Measurements from ENCODE around the gene UGT1A10.

Gene UGT1A10

GRCh38 chr2:233700028-233700635 lies 63.9 kb downstream of the UGT1A10 start:
- TF ChIP-seq, protein P1, sequence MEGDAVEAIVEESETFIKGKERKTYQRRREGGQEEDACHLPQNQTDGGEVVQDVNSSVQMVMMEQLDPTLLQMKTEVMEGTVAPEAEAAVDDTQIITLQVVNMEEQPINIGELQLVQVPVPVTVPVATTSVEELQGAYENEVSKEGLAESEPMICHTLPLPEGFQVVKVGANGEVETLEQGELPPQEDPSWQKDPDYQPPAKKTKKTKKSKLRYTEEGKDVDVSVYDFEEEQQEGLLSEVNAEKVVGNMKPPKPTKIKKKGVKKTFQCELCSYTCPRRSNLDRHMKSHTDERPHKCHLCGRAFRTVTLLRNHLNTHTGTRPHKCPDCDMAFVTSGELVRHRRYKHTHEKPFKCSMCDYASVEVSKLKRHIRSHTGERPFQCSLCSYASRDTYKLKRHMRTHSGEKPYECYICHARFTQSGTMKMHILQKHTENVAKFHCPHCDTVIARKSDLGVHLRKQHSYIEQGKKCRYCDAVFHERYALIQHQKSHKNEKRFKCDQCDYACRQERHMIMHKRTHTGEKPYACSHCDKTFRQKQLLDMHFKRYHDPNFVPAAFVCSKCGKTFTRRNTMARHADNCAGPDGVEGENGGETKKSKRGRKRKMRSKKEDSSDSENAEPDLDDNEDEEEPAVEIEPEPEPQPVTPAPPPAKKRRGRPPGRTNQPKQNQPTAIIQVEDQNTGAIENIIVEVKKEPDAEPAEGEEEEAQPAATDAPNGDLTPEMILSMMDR (IDR thresholded peaks at IDR 0.05), result no peak

DNA sequence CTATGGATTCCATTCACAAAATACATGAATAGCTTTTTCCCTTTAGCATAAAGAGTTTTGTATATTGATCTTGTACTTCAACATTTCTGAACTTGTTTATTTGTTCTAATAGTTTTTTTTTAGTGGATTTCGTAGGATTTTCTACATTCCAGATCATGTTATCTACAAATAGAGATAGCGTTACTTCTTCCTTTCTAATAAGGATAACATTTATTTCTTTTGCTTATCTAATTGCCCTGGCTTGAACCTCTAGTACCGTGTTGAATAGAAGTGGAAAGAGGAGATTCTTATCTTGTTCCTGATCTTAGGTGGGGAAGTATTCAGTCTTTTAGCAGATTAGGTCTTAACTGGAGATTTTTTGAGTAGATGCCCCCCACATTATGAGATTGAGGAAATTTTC lies 66.0 kb downstream of the UGT1A10 start:
- TF ChIP-seq, protein P1 (IDR thresholded peaks at IDR 0.05), result no peak

DNA sequence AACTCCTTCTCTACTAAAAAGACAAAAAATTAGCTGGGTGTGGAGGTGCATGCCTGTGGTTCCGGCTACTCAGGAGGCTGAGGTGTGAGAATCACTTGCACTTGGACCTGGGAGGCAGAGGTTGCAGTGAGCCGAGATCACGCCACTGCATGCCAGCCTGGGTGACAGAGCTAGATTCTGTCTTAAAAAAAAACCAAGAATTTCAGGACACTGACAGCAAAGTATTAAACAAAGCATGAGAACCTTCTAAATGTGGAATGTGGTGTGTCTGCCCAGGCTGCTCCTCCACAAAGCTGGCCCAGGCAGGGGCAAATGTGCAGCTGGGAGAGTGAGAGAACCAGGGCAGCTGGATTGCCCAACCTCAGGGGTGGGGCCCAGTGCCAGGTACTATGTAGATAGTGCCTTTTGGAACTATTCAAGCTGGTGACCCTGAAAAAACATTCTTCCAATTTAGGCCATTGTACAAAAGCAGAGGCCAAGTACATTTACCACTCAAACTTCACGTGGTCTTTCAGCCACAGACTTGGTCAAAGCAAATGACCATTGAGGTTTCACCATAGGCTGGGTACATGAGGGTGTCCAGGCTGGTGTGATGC lies 69.8 kb downstream of the UGT1A10 start:
- TF ChIP-seq, protein P1 (IDR thresholded peaks at IDR 0.05), result no peak

DNA sequence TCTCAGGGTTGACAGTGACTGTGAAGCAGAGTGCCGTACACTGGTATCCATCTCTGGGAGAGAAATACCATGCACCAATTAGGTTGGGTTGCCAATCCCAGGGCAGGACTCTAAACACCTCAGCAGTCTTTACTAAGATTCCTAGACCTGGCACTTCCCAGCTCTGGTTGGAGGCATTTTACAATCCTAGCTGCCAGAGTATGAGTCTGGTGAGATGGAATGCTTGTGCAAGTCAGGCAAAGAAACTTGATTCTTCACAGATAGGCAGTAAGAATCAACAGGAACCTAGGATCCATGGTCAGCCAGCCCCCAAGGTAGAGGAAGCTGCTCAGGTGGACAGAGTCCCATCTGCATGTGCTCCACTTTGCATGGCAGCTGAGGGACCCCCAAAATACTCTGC lies 70.5 kb downstream of the UGT1A10 start:
- TF ChIP-seq, protein P1 (IDR thresholded peaks at IDR 0.05), result no peak

- TF ChIP-seq, protein P1 (IDR thresholded peaks at IDR 0.05), result no peak
Measured at GRCh38 chr2:233707940-233708644, 71.8 kb downstream of the UGT1A10 start.

- TF ChIP-seq, protein P1 (IDR thresholded peaks at IDR 0.05), result no peak
Measured at GRCh38 chr2:233708942-233709341, 72.7 kb downstream of the UGT1A10 start.

- TF ChIP-seq, protein P1 (IDR thresholded peaks at IDR 0.05), result peak; percentile 90
Measured at GRCh38 chr2:233711312-233712008, 75.2 kb downstream of the UGT1A10 start.
